NOMO-1 (cell line): Measurements from ENCODE around the gene FAM124A.

Experiments
- DNase-seq, 2 experiments: peaks; one replicate each; lab custom pipeline; 2025; ENCODE audit not compliant: unreplicated experiment in 2 of 2; lab: John Stamatoyannopoulos, UW

FAM124A gene

GRCh38 chr13:51330791-51331190, 108.6 kb downstream of the FAM124A start:
- DNase-seq, result peak; percentile 77 to 80

- DNase-seq, result no peak
Observed at GRCh38 chr13:51331354-51331861, 109.2 kb downstream of the FAM124A start.

GRCh38 chr13:51332566-51333361, 110.6 kb downstream of the FAM124A start:
- DNase-seq, result no peak

GRCh38 chr13:51333421-51333820, 111.2 kb downstream of the FAM124A start:
- DNase-seq, result no peak

GRCh38 chr13:51333826-51334225, 111.6 kb downstream of the FAM124A start:
- DNase-seq, result no peak
